PFSK-1 (cell line): ENCODE measurements around the gene RHBDD1.

Experiments
- FOXP2 ChIP-seq: optimal IDR thresholded peaks from 2 replicates; pipeline ENCODE3; 2011; ENCODE audit warnings: borderline replicate concordance, control low read depth, inconsistent platforms; ENCODE audit not compliant: insufficient read depth; ENCODE audit errors: extremely low read length, extremely low read depth
- POLR2AphosphoS5 ChIP-seq: IDR thresholded peaks from 2 replicates; pipeline ENCODE4 v1.6.1; 2012; ENCODE audit warnings: low read depth, mild to moderate bottlenecking, control low read depth, low read length, moderate library complexity
- REST ChIP-seq, 2 experiments: IDR thresholded peaks; 2 replicates each; pipeline versions ENCODE4 v1.6.1 to v1.8.0; 2011 to 2012; ENCODE audit warnings: low read depth in 2 of 2, low read length in 2 of 2, control low read depth in 1 of 2, inconsistent platforms in 1 of 2, mild to moderate bottlenecking in 1 of 2, moderate library complexity in 1 of 2; ENCODE audit not compliant: insufficient read depth in 1 of 2
- SIN3A ChIP-seq: IDR thresholded peaks from 2 replicates; pipeline ENCODE4 v1.6.1; 2012; ENCODE audit warnings: mild to moderate bottlenecking, low read length, moderate library complexity, borderline replicate concordance; ENCODE audit not compliant: insufficient read depth
- TAF1 ChIP-seq: IDR thresholded peaks from 2 replicates; pipeline ENCODE4 v1.6.1; 2012; ENCODE audit warnings: low read length, control low read depth, borderline replicate concordance; ENCODE audit not compliant: insufficient read depth

Gene RHBDD1

DNA sequence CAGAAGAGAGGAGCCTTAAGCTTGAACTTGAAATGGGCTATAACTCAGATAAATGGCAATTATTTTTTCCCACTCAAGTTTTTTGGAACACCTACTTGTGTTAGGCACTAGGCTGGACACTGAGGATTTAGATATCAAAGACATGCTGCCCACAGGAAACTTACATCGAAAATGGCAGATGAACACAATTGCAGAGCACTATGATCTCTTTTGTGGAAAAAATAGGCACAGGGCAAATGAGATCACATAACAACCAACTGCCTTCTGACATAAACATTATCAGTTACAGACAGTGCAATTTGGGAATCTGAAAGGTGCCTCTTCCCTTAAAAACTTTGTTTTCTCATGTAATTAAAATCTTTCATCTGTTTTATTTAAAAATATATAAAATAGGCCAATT is 32.4 kb upstream of the RHBDD1 start:
- TF ChIP-seq TAF1 (no peak), POLR2AphosphoS5 (no peak), FOXP2 (no peak), SIN3A (no peak), REST (IDR thresholded peaks at IDR 0.05; ENCODE audit: insufficient read depth in 1 of 2, low read depth in 2 of 2, low read length in 2 of 2) (no peak)

DNA sequence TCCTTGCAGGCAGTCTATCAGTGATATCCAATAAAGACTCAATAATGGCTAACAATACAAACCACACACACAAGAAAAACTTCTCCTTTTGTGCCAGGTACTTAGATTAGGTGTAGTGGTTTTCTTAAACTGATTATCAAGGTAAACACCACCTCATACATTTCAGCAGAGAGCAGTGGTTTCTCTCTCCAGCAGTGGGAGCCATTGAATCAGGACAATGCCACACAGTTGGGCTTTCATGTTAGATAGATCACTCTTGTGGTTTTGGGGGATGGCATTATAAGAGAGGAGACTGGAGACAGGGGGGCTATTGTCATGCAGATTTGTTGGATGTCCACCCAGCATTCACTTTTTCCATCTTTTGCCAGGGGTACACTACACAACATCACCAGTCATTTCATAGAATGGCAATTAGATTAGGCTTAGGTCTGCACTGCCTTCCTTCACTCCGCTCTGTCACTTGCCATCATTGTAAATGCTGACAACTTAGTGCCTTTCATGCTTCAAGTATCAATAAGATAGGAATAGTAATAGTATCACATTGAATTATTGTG is 22.6 kb upstream of the RHBDD1 start:
- TF ChIP-seq REST (IDR thresholded peaks at IDR 0.05; ENCODE audit: insufficient read depth in 1 of 2, low read depth in 2 of 2, low read length in 2 of 2) (no peak), SIN3A (no peak), FOXP2 (no peak), POLR2AphosphoS5 (no peak), TAF1 (no peak)

- TF ChIP-seq FOXP2 (no peak), REST (IDR thresholded peaks at IDR 0.05; ENCODE audit: insufficient read depth in 1 of 2, low read depth in 2 of 2, low read length in 2 of 2) (no peak), POLR2AphosphoS5 (no peak), TAF1 (no peak), SIN3A (no peak)
Measured at GRCh38 chr2:226818930-226819329, 16.9 kb upstream of the RHBDD1 start.

DNA sequence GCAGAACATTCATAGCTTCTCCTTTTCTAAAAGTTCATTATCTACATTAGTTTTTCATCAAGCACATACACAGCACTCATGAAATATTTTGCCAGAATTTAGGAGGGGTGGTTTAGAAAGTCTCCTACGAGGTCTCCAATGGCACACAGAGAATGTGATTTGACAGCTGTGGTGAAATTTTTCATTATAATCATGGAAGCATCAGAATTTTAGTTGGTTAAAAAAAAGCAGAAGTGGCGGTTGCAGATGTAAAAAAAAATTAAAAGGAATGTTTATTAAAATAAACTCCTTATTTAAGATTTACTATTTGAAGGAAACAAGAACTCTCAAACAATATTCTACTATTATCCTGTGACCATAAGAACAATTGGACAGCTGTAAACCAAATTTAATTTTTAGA is 10.8 kb upstream of the RHBDD1 start:
- TF ChIP-seq REST (IDR thresholded peaks at IDR 0.05; ENCODE audit: insufficient read depth in 1 of 2, low read depth in 2 of 2, low read length in 2 of 2) (no peak), FOXP2 (no peak), POLR2AphosphoS5 (no peak), TAF1 (no peak), SIN3A (no peak)

GRCh38 chr2:226828191-226828590 is 7.7 kb upstream of the RHBDD1 start:
- TF ChIP-seq SIN3A, result no peak
- TF ChIP-seq REST (IDR thresholded peaks at IDR 0.05; ENCODE audit: insufficient read depth in 1 of 2, low read depth in 2 of 2, low read length in 2 of 2), result no peak
- TF ChIP-seq FOXP2, result no peak
- no peak for TF ChIP-seq TAF1
- no peak for TF ChIP-seq POLR2AphosphoS5
